Measurements from ENCODE around the gene PLEKHH2.
"Not testable (repeated sequence)": the region's sequence is repeated elsewhere in the genome, so short reads cannot be mapped to it uniquely, and the experiment has no call there.

PLEKHH2 gene

DNA sequence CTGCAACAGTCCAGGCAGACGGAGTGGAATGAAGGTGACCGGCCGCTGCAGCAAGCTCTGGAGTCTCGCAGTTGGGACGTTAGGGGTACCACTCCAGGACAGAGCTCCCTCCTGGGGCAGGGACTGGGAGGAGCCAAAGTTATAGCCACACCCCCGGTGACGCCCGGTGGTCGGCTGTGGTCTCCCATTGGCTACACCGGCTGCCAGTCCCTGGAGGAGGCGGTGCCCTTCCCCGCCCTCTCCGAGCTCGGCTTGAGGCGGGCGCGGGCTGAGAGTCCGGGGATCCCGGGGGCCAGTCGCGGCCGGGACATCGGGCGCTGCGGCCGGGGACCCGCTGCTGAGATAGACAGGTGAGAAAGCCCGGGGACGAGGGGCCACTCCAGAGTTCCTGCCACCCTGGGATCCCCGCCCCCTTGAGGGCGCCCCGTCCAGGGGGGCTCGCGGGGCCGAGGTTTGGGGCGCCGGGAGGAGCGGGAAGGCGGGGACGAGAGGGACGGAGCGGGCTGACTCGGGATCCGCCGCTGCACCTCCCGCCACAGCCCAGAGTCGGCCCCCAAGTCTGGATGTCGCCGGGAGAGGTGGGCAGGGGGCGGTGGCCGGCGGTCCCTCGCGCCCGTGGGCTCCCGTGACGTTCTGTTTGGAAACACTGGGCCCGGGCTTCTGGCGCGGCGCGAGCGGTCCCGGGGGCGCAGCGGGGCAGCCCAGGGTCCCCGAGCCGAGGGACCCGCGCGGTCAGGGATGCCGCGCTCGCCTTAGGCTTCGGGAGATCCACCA is at the start of gene PLEKHH2:
TSS of gene PLEKHH2 (plus strand) at position 231 of the 774 bp plus-strand sequence. CDS start 7,414 bp downstream, outside the sequence.
- TF ChIP-seq, protein P1, sequence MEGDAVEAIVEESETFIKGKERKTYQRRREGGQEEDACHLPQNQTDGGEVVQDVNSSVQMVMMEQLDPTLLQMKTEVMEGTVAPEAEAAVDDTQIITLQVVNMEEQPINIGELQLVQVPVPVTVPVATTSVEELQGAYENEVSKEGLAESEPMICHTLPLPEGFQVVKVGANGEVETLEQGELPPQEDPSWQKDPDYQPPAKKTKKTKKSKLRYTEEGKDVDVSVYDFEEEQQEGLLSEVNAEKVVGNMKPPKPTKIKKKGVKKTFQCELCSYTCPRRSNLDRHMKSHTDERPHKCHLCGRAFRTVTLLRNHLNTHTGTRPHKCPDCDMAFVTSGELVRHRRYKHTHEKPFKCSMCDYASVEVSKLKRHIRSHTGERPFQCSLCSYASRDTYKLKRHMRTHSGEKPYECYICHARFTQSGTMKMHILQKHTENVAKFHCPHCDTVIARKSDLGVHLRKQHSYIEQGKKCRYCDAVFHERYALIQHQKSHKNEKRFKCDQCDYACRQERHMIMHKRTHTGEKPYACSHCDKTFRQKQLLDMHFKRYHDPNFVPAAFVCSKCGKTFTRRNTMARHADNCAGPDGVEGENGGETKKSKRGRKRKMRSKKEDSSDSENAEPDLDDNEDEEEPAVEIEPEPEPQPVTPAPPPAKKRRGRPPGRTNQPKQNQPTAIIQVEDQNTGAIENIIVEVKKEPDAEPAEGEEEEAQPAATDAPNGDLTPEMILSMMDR (IDR thresholded peaks at IDR 0.05), result no peak
- no peak for TF ChIP-seq ZFX (IDR thresholded peaks at IDR 0.05; ENCODE audit: borderline replicate concordance)
- no peak within 1 kb of the TSS for H3K27ac ChIP-seq

DNA sequence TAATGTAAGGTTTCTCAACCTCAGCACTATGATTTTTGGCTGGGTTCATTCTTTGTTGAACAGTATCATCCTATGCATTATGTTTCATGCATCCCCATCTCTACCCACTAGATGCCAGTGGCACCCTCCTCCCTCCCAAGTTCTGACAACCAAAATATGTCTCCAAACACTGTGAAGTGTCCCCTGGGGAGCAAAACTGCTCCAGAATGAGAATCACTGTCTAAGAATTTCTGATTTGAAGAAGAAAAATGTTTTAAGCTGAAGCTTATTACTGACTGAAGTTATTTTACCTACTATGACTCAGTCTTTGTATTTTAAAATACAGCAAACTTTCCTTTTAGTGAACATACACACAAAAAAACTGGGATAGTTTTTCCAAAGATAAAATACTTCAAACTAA is 44.6 kb upstream of the PLEKHH2 start:
- H3K27ac ChIP-seq, result no peak overlapping the region
- TF ChIP-seq, protein P1 (IDR thresholded peaks at IDR 0.05), result no peak
- no peak for TF ChIP-seq ZFX (IDR thresholded peaks at IDR 0.05; ENCODE audit: borderline replicate concordance)

DNA sequence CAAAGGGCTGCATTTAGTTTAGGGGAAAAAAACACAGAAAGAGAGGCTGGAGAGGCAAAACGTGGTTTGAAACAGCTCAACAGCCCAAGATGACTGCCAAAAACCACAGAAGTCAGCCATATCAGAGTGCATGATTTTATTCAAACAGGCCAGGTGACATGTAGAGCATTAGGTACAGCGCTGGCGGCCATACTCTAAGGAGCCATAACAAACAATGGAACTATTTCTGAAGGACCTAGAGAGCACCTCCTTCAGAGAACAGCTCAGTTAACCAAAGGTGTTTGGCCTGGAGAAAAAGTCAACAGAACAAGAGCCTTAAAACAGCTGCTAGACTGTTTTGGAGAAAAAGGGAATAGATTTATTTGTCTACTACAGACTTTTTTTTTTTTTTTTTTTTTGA is 43.8 kb upstream of the PLEKHH2 start:
- TF ChIP-seq ZFX (IDR thresholded peaks at IDR 0.05; ENCODE audit: borderline replicate concordance), result no peak
- TF ChIP-seq, protein P1 (IDR thresholded peaks at IDR 0.05), result no peak
- no peak overlapping the region for H3K27ac ChIP-seq

DNA sequence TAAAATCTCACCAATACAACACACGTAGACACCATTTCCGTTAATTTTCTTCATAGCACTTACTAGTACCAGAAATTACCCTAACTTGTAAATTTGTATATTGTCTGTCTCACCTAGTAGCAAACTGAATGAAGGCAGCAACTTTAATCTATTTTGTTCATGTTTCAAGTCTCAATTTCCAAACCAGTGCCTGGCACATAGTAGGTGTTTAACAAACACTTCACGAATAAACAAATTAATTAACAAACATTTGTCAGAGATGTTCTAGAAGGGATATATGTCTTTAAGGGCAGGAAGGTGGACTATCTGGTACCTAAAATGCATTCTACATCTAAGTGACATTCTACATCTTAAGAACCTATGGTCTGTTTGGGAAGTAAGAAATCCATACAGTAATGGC is 42.2 kb upstream of the PLEKHH2 start:
- peak overlapping the region; percentile 86; the same call in 1 of the 2 replicates for H3K27ac ChIP-seq
- no peak for TF ChIP-seq ZFX (IDR thresholded peaks at IDR 0.05; ENCODE audit: borderline replicate concordance)
- TF ChIP-seq, protein P1 (IDR thresholded peaks at IDR 0.05), result no peak

DNA sequence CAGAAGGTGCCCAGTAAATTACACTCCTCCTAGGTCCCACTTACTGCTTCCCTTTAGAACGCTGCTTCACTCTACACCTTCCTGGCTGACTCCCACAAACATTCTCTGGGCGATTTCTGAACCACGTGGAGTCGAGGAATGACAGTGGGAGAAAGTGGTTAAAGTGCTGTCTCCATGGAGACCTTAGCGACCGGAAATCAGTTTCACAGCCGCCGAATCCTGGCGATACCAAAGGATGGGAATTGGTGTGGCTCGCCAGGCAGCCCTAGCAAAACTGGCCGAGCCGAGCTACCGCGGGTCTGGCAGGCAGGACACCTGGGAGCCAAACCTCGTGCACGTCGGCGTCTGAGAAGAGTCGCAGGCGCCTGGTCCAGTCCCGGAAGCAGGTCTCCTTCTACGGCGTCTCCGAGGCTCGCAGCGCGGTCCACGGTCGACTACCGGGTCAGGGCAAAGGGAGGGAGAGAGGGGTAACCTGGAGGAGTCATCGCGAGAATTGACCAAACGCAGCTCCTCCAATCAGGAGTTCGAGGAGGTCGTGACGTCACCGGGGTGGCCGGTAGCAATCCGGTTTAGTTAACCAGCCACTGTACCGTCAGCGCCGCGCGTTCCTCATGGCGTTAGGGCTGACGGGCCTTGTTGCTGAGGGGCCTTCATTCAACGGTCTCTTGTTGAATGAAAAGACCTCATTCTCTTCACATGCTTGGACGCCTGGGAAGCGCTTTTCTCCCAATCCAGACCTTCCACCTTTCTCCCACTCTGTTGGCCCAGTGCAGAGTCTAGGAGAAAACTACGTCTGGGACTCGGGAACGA is 41.3 kb upstream of the PLEKHH2 start, which contains the start of gene THADA:
TSS of gene THADA (minus strand) at position 436 of the 810 bp plus-strand sequence. CDS start 3,646 bp downstream, outside the sequence.
- TF ChIP-seq, protein P1 (IDR thresholded peaks at IDR 0.05), result no peak
- no peak for TF ChIP-seq ZFX (IDR thresholded peaks at IDR 0.05; ENCODE audit: borderline replicate concordance)
- H3K27ac ChIP-seq, result peak within 1 kb of the TSS; percentile 86

DNA sequence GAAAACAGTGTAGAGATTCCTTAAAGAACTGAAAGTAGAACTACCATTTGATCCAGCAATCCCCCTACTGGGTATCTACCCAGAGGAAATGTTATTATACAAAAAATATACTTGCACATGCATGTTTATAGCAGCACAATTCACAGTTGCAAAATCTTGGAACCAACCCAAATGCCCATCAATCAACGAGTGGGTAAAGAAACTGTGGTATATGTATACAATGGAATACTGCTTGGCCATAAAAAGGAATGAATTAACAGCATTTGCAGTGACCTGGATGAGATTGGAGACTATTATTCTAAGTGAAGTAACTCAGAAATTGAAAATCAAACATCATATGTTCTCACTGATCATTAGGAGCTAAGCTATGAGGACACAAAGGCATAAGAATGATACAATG is 36.5 kb upstream of the PLEKHH2 start:
- not testable (repeated sequence) for H3K27ac ChIP-seq

DNA sequence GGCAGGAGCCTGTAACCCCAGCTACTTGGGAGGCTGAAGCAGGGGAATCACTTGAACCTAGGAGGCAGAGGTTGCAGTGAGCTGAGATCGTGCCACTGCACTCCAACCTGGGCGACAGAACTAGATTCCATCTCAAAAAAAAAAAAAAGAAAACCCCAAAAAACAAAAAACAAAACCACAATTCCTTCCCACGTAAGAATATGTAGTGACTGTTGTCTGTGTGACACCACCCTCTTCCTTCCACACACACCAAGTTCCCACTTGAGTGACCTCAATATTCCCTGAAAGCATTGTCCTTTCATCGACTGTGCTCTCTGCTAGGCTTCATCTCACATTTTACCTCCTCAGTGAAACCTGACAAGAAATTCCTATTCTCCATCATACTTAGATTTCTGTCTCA is 32.4 kb upstream of the PLEKHH2 start:
- TF ChIP-seq ZFX (IDR thresholded peaks at IDR 0.05; ENCODE audit: borderline replicate concordance), result no peak
- TF ChIP-seq, protein P1 (IDR thresholded peaks at IDR 0.05), result no peak
- H3K27ac ChIP-seq, result no peak overlapping the region
